HG03521 (cell line): ENCODE results near the gene MEGF10.
"Not testable (repeated sequence)": the region's sequence is repeated elsewhere in the genome, so short reads cannot be mapped to it uniquely, and the experiment has no call there.

Source experiments
- ATAC-seq: cut with Tn5 transposase; IDR thresholded peaks from one replicate; pipeline ENCODE4 v1.9.1; 2021; ENCODE audit warnings: mild to moderate bottlenecking, moderate library complexity; ENCODE audit not compliant: unreplicated experiment

Gene MEGF10

GRCh38 chr5:127297348-127298035 lies 6.9 kb downstream of the MEGF10 start:
- ATAC-seq = no peak

DNA sequence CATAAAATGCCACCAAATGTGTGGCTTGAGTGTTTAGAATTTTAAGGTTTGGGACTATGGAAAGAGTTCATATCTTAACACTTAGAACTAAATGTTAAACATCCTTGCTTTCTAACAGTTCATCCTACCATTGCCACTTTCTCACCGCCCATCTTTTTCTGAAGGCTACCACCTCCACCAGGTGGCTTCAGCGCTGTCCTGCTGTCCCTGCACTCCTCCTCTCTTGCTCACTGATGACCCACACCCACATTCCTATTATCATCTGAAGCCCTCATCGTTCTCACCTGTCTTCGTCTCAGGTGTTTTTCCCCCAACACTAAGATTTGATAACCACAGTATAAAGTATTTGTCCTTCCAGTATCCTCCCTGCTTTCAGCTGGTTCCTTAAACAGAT lies 7.4 kb downstream of the MEGF10 start:
- ATAC-seq = no peak

- ATAC-seq = no peak
Observed at GRCh38 chr5:127298656-127299055, 8.1 kb downstream of the MEGF10 start.

DNA sequence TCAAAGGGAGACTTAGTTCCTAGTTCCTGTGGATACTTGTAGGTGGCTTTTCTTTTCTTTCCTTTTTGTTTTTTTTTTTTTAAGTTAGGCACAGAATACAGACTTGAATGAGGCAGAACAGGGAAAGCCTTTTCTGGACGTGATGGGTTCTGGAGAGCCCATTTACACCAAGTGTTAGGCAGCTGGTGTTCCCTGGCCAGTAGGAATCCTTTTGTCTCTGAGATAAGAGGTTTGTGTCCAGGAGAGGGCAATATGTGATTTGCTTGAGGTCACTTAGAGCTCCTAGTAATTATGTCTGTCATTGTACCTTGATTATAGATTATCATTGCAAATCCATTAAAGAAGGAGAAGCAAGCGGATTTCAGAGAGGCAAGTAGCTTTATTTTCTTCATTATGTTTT lies 9.1 kb downstream of the MEGF10 start:
- no peak for ATAC-seq

DNA sequence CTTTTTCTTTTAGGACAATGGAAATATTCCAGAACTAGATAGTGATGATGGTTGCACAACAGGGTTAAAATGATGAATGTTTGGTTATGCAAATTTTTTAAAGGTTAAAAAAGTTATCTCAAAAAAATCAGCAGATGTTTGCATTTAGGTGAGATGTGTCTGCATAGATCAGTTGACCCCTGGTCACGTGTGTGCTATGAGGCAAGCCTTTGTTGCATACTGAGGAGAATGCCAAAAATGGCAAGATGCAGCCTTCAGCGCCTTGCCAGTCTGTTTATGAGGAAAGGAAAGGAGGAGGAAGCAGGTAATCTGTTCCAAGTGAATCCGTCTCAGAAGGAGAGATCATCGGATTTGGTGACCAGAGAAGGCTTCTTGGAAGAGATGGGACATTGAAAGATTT lies 11.9 kb downstream of the MEGF10 start:
- no peak for ATAC-seq

DNA sequence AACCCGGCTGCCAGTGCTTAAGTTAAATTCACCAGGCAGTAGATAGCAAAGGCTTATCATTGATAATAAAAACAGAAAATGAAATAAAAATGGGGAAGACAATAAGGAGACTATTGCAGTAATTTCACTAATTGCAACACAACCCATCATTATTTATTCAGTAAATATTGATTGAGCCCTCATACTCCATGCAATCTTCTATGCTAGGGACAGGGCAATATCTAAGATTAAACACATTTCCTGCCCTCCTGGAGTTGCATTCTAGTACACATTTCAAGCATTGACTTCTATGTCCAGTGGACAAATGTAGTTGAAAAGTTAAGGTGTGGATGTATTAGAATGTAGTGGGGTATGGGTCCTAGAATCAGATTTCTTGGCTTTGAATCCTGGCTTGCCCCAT lies 12.8 kb downstream of the MEGF10 start:
- no peak for ATAC-seq

- no peak for ATAC-seq
Observed at GRCh38 chr5:127305493-127305892, 14.9 kb downstream of the MEGF10 start.

DNA sequence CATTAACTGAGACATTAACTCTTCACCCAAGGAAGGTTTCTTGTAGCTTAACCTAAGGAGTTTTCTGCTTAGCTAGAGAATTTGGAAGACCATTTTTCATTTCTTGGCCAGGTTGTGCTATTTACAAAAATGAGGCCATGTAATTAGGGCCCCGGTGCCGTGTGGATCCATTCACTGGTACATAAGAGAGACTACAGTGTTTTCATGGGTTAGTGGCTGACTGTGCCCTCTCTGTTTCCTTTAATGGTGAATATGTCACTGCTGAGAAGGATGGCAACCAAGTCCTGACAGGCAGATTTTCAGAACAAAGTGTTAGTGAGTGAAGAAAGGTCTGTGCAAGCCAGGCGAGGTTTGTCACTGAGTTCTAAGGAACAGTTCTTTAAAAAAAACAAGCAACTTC lies 15.4 kb downstream of the MEGF10 start:
- ATAC-seq = no peak

DNA sequence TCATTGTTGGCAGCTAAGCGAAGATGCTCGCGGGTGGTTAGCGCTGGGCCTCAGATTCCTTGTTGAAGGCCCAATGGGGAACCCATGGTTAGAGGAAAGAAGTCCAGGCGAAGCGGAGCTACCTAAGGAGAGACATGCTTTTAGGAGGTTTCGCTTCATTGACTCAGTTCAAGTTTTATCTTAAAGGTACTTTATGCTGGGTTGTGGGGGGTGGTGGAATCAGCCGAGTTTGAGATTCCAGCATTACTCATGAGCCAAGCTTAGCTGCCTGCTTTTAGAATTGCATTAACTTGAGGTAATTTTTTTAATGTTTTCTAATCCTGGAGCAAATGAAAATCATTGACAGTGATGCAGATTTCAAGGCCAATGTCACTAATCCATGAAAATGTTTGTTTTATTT lies 16.1 kb downstream of the MEGF10 start:
- no peak for ATAC-seq

DNA sequence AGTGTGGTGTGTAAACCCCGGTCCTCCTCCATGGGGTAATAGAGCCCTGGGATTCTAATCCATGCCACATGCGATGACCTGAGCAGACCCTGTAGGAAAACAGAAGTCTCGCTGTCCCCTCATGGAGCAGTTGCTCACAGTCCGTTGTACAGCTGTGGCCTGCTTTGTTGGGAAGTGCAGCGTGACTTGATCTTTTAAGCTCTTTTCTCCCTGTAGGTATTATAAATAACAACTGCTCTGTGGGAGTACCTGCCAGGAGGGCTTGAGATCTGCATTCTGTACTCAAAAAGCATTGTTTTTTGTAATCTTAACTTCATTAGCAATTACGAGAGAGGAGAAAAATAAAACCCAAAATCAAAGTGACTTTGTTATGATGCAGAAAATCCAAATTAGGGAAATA lies 17.3 kb downstream of the MEGF10 start:
- no peak for ATAC-seq

DNA sequence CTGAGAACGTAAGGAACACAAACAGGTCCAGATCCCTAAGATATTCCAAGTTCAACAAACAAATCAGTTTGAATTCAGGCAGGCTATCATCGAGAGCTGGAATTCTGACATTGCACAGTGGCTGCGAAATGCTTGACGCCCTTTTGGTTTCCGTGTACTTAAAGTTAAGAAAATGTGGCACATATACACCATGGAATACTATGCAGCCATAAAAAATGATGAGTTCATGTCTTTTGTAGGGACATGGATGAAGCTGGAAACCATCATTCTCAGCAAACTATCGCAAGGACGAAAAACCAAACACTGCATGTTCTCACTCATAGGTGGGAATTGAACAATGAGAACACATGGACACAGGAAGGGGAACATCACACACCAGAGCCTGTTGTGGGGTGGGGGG lies 17.7 kb downstream of the MEGF10 start:
- ATAC-seq = not testable (repeated sequence)

GRCh38 chr5:127308945-127309344 lies 18.3 kb downstream of the MEGF10 start:
- ATAC-seq = no peak

GRCh38 chr5:127311349-127311748 lies 20.8 kb downstream of the MEGF10 start:
- ATAC-seq = no peak

DNA sequence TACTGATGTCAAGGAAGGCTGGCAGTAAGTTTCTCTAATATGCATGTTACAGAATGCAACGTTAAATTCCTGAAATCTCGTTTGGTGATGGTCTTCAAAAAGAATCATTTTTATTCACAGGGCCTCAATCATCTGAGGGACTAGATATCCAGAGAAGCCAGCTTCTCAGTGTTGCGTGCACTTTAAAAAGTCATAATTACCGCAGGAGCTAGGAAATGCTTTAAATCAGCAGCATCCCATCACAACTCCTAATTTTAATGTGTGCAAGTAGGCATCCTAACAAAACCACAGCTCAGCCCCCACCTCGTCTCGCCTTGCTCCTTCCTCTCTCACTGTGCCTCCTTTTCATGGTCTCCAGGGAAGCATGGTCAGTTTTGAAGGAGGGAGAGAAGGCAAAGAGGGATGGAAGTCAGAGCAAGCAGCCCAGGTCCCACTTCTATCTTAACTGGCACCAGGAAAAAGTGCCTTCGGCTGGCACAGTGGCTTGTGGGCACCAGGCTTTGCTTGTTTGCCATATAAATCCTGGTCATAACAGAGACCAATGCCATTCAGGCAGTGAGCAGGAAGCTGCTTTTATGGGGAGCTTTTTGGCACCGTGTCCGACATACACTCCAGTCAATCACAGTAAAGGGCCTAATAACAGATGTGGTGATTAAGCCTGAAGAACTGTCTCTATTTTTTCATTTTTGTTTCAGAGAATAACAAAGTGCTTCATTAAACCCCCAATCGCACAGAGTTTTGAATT lies 21.4 kb downstream of the MEGF10 start:
- no peak for ATAC-seq

GRCh38 chr5:127313379-127313778 lies 22.8 kb downstream of the MEGF10 start:
- no peak for ATAC-seq

- peak; percentile 88 for ATAC-seq
Observed at GRCh38 chr5:127313847-127314473, 23.4 kb downstream of the MEGF10 start.

- ATAC-seq = no peak
Observed at GRCh38 chr5:127316011-127316410, 25.4 kb downstream of the MEGF10 start.

GRCh38 chr5:127317385-127317784 lies 26.8 kb downstream of the MEGF10 start:
- ATAC-seq = not testable (repeated sequence)

DNA sequence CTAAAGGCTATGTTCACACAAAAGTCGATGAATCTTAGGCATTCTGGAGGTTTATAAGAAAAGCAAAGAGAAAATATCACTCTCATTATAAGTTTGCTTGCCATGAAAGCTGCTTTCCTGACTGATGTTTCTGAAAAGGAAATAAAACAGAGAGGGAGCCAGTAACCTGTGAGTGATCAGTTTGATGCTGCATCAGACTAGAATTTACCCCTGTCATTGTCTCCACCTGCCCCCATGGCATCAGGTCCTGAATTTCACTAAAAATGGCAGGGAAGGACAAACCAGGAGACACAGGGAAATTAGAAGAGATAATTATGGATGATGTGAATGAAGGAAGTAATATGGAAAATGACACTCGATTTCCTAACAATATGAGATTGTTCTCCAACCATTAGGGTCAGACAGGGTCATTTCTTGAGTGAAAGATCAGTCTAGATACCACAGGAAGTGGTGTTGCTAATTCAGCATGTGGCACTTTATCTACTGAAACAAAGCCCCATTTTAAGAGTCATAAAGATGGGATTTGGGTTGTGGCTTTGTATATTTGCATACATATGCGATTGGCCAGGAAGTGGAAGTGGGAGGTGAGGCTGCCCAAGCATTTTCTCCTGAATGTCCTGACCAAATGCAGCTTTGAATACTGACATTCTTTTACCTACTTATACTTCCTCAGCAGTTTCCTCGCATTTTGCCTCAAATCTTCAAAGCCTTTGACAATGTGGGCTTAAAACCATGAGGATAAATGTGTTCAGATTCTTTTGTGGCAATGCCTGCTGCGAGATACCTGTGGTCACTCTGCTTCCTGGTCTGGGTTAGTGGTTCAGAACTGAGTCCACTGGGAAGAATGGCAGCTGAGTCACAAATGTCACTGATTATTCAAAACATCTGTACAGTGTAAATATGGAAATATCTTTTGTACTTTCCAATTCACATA lies 29.7 kb downstream of the MEGF10 start:
- ATAC-seq = peak; percentile 95

GRCh38 chr5:127321465-127321864 lies 30.9 kb downstream of the MEGF10 start:
- ATAC-seq = no peak

GRCh38 chr5:127322403-127322802 lies 31.8 kb downstream of the MEGF10 start:
- no peak for ATAC-seq
